GM12875 (cell line): ENCODE data around the gene NUF2.

Experiments
- H3K4me3 ChIP-seq: one replicate; pipeline ENCODE4 v1.5.1; 2011; ENCODE audit warnings: low read depth, low read length, control low read depth
- CTCF ChIP-seq: IDR thresholded peaks from 2 replicates; pipeline ENCODE4 v1.5.1; 2011; ENCODE audit warnings: low read depth, mild to moderate bottlenecking, control low read depth, inconsistent platforms, low read length, moderate library complexity, borderline replicate concordance; ENCODE audit not compliant: insufficient read depth

NUF2 gene

GRCh38 chr1:163388970-163389369, 67.2 kb downstream of the NUF2 start:
- H3K4me3 ChIP-seq, result no peak overlapping the region
- no peak for TF ChIP-seq CTCF

- TF ChIP-seq CTCF, result no peak
- no peak overlapping the region for H3K4me3 ChIP-seq
Observed at GRCh38 chr1:163395790-163396189, 74.0 kb downstream of the NUF2 start.

DNA sequence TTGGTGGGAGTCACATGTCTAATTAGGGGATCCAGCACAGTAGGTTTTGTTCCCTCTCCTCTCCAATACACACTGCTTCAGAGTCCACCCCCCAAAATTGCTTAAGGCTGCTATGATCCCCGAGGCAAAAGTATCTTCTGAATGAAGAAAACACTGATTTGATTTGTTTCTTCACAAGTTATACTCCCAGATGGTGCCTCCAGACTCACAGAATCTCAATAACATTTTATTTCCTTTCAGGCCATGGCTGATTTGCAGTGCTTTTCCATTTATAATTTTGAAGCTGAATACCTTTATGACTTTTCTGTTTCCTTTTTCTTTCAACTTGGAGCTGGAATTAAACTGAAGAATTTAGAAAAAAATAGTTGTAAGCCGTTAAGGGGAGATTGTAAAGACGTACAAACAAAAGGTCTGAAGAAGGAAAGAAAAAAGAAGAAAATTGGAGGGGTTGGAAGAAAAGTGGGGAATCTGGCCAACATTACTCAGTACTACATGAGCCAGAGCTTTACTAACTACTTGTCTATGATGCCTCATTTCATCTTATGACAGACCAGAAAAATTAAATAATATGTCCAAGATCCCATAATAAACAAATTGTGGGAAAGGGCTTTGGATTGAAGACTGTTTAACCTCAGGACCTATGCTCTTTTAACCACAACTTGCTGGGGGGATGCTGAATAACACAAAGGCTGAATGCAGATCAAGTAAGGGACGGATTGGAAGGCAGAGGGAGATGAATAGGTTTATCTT, 75.9 kb downstream of the NUF2 start:
- no peak overlapping the region for H3K4me3 ChIP-seq
- TF ChIP-seq CTCF, result no peak

GRCh38 chr1:163399001-163399400, 77.2 kb downstream of the NUF2 start:
- H3K4me3 ChIP-seq, result no peak overlapping the region
- TF ChIP-seq CTCF, result no peak

DNA sequence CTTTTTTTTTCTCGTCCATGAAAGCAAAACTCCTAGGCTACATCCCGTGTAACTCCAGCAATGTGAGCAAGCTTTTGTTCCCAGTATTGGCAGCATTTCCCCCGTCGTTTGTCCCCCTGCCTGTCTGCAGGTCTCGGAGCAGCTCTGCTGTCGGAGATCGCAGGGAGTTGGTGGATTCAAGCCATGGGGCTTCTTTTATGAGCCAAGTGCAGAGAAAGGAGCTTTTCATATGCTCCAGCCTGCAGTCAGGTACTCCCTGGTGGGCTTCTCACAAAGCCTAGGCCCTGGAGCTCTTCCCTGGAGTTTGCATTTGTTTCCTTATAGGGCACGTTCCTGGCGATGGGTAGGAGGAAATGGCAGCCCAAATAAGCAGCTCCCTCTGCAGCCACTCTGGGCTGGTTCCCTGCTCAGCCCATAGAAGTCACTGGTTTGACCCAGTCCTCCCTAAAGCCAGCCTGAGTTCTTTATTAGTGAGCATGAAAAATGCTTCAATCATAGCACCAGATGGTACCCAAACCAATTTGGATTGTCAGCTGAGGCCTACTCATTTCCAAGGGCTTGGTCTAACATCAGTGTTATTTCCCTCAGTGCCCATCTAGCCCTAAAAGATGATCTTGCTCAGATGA, 78.3 kb downstream of the NUF2 start:
- no peak overlapping the region for H3K4me3 ChIP-seq
- TF ChIP-seq CTCF, result no peak

- TF ChIP-seq CTCF, result no peak
- H3K4me3 ChIP-seq, result no peak overlapping the region
Observed at GRCh38 chr1:163401211-163401610, 79.5 kb downstream of the NUF2 start.
